Sigmoid colon (tissue), 7 donors: ENCODE measurements around the gene USH1C. TPM values are rescaled to one million over a fixed set of nuclear protein-coding genes. Genes with fewer than 3 reads are reported as not detected.

Experiments
- DNase-seq: peaks from one replicate; pipeline ENCODE4 v3.0.0-alpha.2; 2019
- H3K27ac ChIP-seq, 4 donors: fragments of 200-600 bp; sonication (generic); one replicate each; pipeline ENCODE4 v1.5.1; 2016 to 2019; ENCODE audit warnings: mild to moderate bottlenecking in 1 of 4
- H3K27me3 ChIP-seq, 3 donors: fragments of 200-600 bp; sonication (generic); one replicate each; pipeline ENCODE4 v1.5.1; 2019; ENCODE audit warnings: mild to moderate bottlenecking in 1 of 3
- H3K36me3 ChIP-seq, 4 donors: fragments of 200-600 bp; sonication (generic); one replicate each; pipeline ENCODE4 v1.5.1; 2016 to 2019
- H3K4me1 ChIP-seq, 4 donors: fragments of 200-600 bp; sonication (generic); one replicate each; pipeline ENCODE4 v1.5.1; 2017 to 2019
- H3K4me3 ChIP-seq, 4 donors: fragments of 200-600 bp; sonication (generic); one replicate each; pipeline ENCODE4 v1.5.1; 2017 to 2019; ENCODE audit warnings: mild to moderate bottlenecking in 2 of 4, moderate library complexity in 1 of 4
- H3K9me3 ChIP-seq, 4 donors: fragments of 200-600 bp in 3 of 4; sonication (generic) in 3 of 4; one replicate each; pipeline versions ENCODE4 v1.5.1 to v1.6.1; 2013 to 2019
- CTCF ChIP-seq, 4 experiments: fragments of 450-650 bp in 3 of 4; fragments of 200-600 bp in 1 of 4; IDR thresholded peaks; one replicate each; pipeline ENCODE4 v1.5.1; 2016 to 2019; ENCODE audit warnings: antibody characterized with exemption in 4 of 4, mild to moderate bottlenecking in 3 of 4, moderate library complexity in 2 of 4
- EP300 ChIP-seq, 4 donors: sonication (generic); formaldehyde crosslinking; IDR thresholded peaks; one replicate each; pipeline ENCODE4 v1.6.1; 2017; ENCODE audit warnings: antibody characterized with exemption in 4 of 4
- POLR2A ChIP-seq, 2 donors: fragments of 450-650 bp; IDR thresholded peaks; one replicate each; pipeline ENCODE4 v1.6.1; 2016; ENCODE audit warnings: antibody characterized with exemption in 2 of 2, mild to moderate bottlenecking in 2 of 2, moderate library complexity in 2 of 2
- POLR2AphosphoS5 ChIP-seq, 4 donors: sonication (generic); formaldehyde crosslinking; IDR thresholded peaks; one replicate each; pipeline ENCODE4 v1.6.1; 2017; ENCODE audit warnings: antibody characterized with exemption in 4 of 4
- WGBS, 2 donors: extraction: QIAGEN DNeasy Blood & Tissue Kit; methylation state at CpG; one replicate each; pipeline ENCODE4 v1.1.7; 2013; 5-methylcytosine and 5-hydroxymethylcytosine counted together
- intact Hi-C: fragments of 100-400 bp; cut with DNase I; formaldehyde crosslinking; loops from one replicate; pipeline ENCODE4 v1.15.1; 2023
- polyA plus RNA-seq, 3 donors: library from polyadenylated mRNA; stranded (reverse); fragments of 200-250 nt; gene quantifications; one replicate each; pipeline ENCODE4 v1.2.3, GENCODE V29; 2013
- total RNA-seq, 4 donors: library from RNA; depleted of rRNA; stranded (reverse); fragments of >200 nt; gene quantifications; one replicate each; pipeline ENCODE4 v1.1.0, GENCODE V29; 2016
- donor health status: healthy with polysubstance abuse.
- donor health status: Bipolar disorder and iron deficiency.
- donor health status: healthy.

The USH1C gene
- total and polyA plus RNA-seq, 7 donors, result 1.2 to 152 (median 2.5) TPM

GRCh38 chr11:17521106-17521900 is 22.9 kb downstream of the USH1C start:
- H3K4me1 ChIP-seq, result peaks cover 0 to under 1% (median 0%) of the 10 kb centered on the region in 4 donors
- TF ChIP-seq EP300 (IDR thresholded peaks at IDR 0.05), result no peak
- H3K27me3 ChIP-seq, result no peaks in the 10 kb centered on the region
- H3K27ac ChIP-seq, result no peak overlapping the region
- intact Hi-C loops, result no loop called here
- no peak for DNase-seq
- H3K36me3 ChIP-seq, result no peaks in the 10 kb centered on the region
- WGBS, 2 donors, result 89 to 93% methylated on average over 11 of the region's 11 CpGs
- H3K9me3 ChIP-seq, result no peaks in the 10 kb centered on the region
- H3K4me3 ChIP-seq, result no peak overlapping the region

GRCh38 chr11:17519061-17519885 is 24.9 kb downstream of the USH1C start:
- intact Hi-C loops, result no loop called here
- Histone ChIP-seq H3K36me3 (no peaks in the 10 kb centered on the region), H3K27ac (no peak overlapping the region), H3K4me1 (peaks cover 0 to 14% (median 9%) of the 10 kb centered on the region in 4 donors), H3K9me3 (no peaks in the 10 kb centered on the region), H3K4me3 (no peak overlapping the region), H3K27me3 (no peaks in the 10 kb centered on the region)
- no peak for TF ChIP-seq POLR2AphosphoS5 (IDR thresholded peaks at IDR 0.05)
- no peak for TF ChIP-seq EP300 (IDR thresholded peaks at IDR 0.05)
- no peak for TF ChIP-seq CTCF (IDR thresholded peaks at IDR 0.05)
- TF ChIP-seq POLR2A (IDR thresholded peaks at IDR 0.05), result no peak
- no peak for DNase-seq
- WGBS, 2 donors, result 81 to 88% methylated on average over 7 of the region's 7 CpGs

- Histone ChIP-seq H3K36me3 (no peaks in the 10 kb centered on the region), H3K27me3 (no peaks in the 10 kb centered on the region), H3K4me3 (no peak overlapping the region), H3K27ac (no peak overlapping the region), H3K4me1 (peaks cover 0 to 14% (median 9%) of the 10 kb centered on the region in 4 donors), H3K9me3 (no peaks in the 10 kb centered on the region)
- 86 to 91% methylated on average over 2 of the region's 2 CpGs for WGBS, 2 donors
- intact Hi-C loops, result no loop called here
- no peak for TF ChIP-seq EP300 (IDR thresholded peaks at IDR 0.05)
- no peak for TF ChIP-seq POLR2A (IDR thresholded peaks at IDR 0.05)
- no peak for TF ChIP-seq CTCF (IDR thresholded peaks at IDR 0.05)
- TF ChIP-seq POLR2AphosphoS5 (IDR thresholded peaks at IDR 0.05), result no peak
- no peak for DNase-seq
These were observed 25.9 kb downstream of the USH1C start for GRCh38 chr11:17518366-17518765.

- Histone ChIP-seq H3K9me3 (no peaks in the 10 kb centered on the region), H3K27me3 (no peaks in the 10 kb centered on the region), H3K4me3 (no peak overlapping the region), H3K4me1 (peaks cover 0 to 17% (median 11%) of the 10 kb centered on the region in 4 donors), H3K36me3 (no peaks in the 10 kb centered on the region), H3K27ac (no peak overlapping the region)
- TF ChIP-seq EP300 (IDR thresholded peaks at IDR 0.05) (no peak), POLR2AphosphoS5 (IDR thresholded peaks at IDR 0.05) (no peak), POLR2A (IDR thresholded peaks at IDR 0.05) (no peak), CTCF (IDR thresholded peaks at IDR 0.05) (no peak)
- DNase-seq, result no peak
- intact Hi-C loops, result no loop called here
- 89 to 95% methylated on average over 10 of the region's 10 CpGs for WGBS, 2 donors
These were observed 27.0 kb downstream of the USH1C start for GRCh38 chr11:17517186-17517585.

- Histone ChIP-seq H3K9me3 (no peaks in the 10 kb centered on the region), H3K36me3 (no peaks in the 10 kb centered on the region), H3K27ac (no peak overlapping the region), H3K27me3 (no peaks in the 10 kb centered on the region), H3K4me3 (no peak overlapping the region), H3K4me1 (peaks cover 0 to 17% (median 11%) of the 10 kb centered on the region in 4 donors)
- DNase-seq, result no peak
- TF ChIP-seq EP300 (IDR thresholded peaks at IDR 0.05) (no peak), POLR2A (IDR thresholded peaks at IDR 0.05) (no peak), POLR2AphosphoS5 (IDR thresholded peaks at IDR 0.05) (no peak), CTCF (IDR thresholded peaks at IDR 0.05) (no peak)
- WGBS, 2 donors, result 92% methylated on average over 7 of the region's 7 CpGs
- intact Hi-C loops, result no loop called here
These were observed 27.6 kb downstream of the USH1C start for GRCh38 chr11:17516551-17517150.
